ENCODE results near the gene TATDN3. TPM values are rescaled to one million over a fixed set of nuclear protein-coding genes. Genes with fewer than 3 reads are reported as not detected.

TATDN3 gene
- total RNA-seq, 1 experiment from 2014 or later = 10.3 TPM

- no peak for TF ChIP-seq CTCF (IDR thresholded peaks at IDR 0.05; ENCODE audit: unreplicated experiment)
- peaks cover 4% of the 10 kb centered on the region for H3K36me3 Mint-ChIP-seq (ENCODE audit: insufficient read depth, unreplicated experiment)
- CTCF ChIA-PET = no interaction called here
- intact Hi-C loops (cut with micrococcal nuclease; ENCODE audit: unreplicated experiment) = no loop called here
- no peaks in the 10 kb centered on the region for H3K4me1 Mint-ChIP-seq (ENCODE audit: low read depth, unreplicated experiment)
- no peak for DNase-seq
- no peak overlapping the region for H3K4me3 Mint-ChIP-seq (ENCODE audit: low read depth, unreplicated experiment)
- no peak overlapping the region for H3K27ac Mint-ChIP-seq (ENCODE audit: unreplicated experiment)
- peaks cover 20% of the 10 kb centered on the region for H3K9me3 Mint-ChIP-seq (ENCODE audit: low read depth, unreplicated experiment)
- H3K27me3 Mint-ChIP-seq (ENCODE audit: unreplicated experiment) = no peaks in the 10 kb centered on the region
- no TSS peak for BruUV-seq (replicated peaks)
These were observed 32.5 kb downstream of the TATDN3 start for GRCh38 chr1:212824201-212824600.

GRCh38 chr1:212825798-212826452 lies 34.2 kb downstream of the TATDN3 start:
- DNase-seq = no peak
- CTCF ChIA-PET = interaction anchor here (0.6 kb wide), 1 partner anchor 20 kb away, joined by 6 read pairs; no protein-coding TSS in a partner anchor
- Mint-ChIP-seq H3K4me3 (ENCODE audit: low read depth, unreplicated experiment) (no peak overlapping the region), H3K27me3 (ENCODE audit: unreplicated experiment) (no peaks in the 10 kb centered on the region), H3K9me3 (ENCODE audit: low read depth, unreplicated experiment) (peaks cover 20% of the 10 kb centered on the region), H3K27ac (ENCODE audit: unreplicated experiment) (no peak overlapping the region), H3K36me3 (ENCODE audit: insufficient read depth, unreplicated experiment) (peaks cover 4% of the 10 kb centered on the region), H3K4me1 (ENCODE audit: low read depth, unreplicated experiment) (no peaks in the 10 kb centered on the region)
- no TSS peak for BruUV-seq (replicated peaks)
- no peak for TF ChIP-seq CTCF (IDR thresholded peaks at IDR 0.05; ENCODE audit: unreplicated experiment)
- intact Hi-C loops (cut with micrococcal nuclease; ENCODE audit: unreplicated experiment) = no loop called here

GRCh38 chr1:212827171-212827776 lies 35.6 kb downstream of the TATDN3 start:
- peaks cover 17% of the 10 kb centered on the region for H3K9me3 Mint-ChIP-seq (ENCODE audit: low read depth, unreplicated experiment)
- DNase-seq = no peak
- no peaks in the 10 kb centered on the region for H3K4me1 Mint-ChIP-seq (ENCODE audit: low read depth, unreplicated experiment)
- CTCF ChIA-PET = no interaction called here
- no peak for TF ChIP-seq CTCF (IDR thresholded peaks at IDR 0.05; ENCODE audit: unreplicated experiment)
- H3K27me3 Mint-ChIP-seq (ENCODE audit: unreplicated experiment) = no peaks in the 10 kb centered on the region
- no peak overlapping the region for H3K4me3 Mint-ChIP-seq (ENCODE audit: low read depth, unreplicated experiment)
- BruUV-seq (replicated peaks) = no TSS peak
- peaks cover 4% of the 10 kb centered on the region for H3K36me3 Mint-ChIP-seq (ENCODE audit: insufficient read depth, unreplicated experiment)
- intact Hi-C loops (cut with micrococcal nuclease; ENCODE audit: unreplicated experiment) = no loop called here
- no peak overlapping the region for H3K27ac Mint-ChIP-seq (ENCODE audit: unreplicated experiment)

- no TSS peak for BruUV-seq (replicated peaks)
- no peak overlapping the region for H3K27ac Mint-ChIP-seq (ENCODE audit: unreplicated experiment)
These were observed 36.2 kb downstream of the TATDN3 start for GRCh38 chr1:212827831-212828278.

More at GRCh38 chr1:212827831-212828278, 36.2 kb downstream of the TATDN3 start:
- TF ChIP-seq CTCF (IDR thresholded peaks at IDR 0.05; ENCODE audit: unreplicated experiment) = no peak
- Mint-ChIP-seq H3K4me3 (ENCODE audit: low read depth, unreplicated experiment) (no peak overlapping the region), H3K9me3 (ENCODE audit: low read depth, unreplicated experiment) (peaks cover 17% of the 10 kb centered on the region), H3K27me3 (ENCODE audit: unreplicated experiment) (no peaks in the 10 kb centered on the region), H3K36me3 (ENCODE audit: insufficient read depth, unreplicated experiment) (peaks cover 4% of the 10 kb centered on the region), H3K4me1 (ENCODE audit: low read depth, unreplicated experiment) (peaks cover 2% of the 10 kb centered on the region)
- no peak for DNase-seq
- intact Hi-C loops (cut with micrococcal nuclease; ENCODE audit: unreplicated experiment) = no loop called here
- CTCF ChIA-PET = interaction anchor here (0.5 kb wide), 1 partner anchor 422 kb away, joined by 3 read pairs; no protein-coding TSS in a partner anchor
